WTC11 (cell line): ENCODE data around the gene PGAP6. TPM values are rescaled to one million over a fixed set of nuclear protein-coding genes. Genes with fewer than 3 reads are reported as not detected.

Experiments
- ARID4B ChIP-seq: sonication (generic); formaldehyde crosslinking; IDR thresholded peaks from 2 replicates; pipeline ENCODE4 v1.8.0; 2023; ENCODE audit warnings: missing genetic modification reagents, mild to moderate bottlenecking, borderline replicate concordance
- ATF1 ChIP-seq: sonication (generic); formaldehyde crosslinking; IDR thresholded peaks from 2 replicates; pipeline ENCODE4 v1.8.1; 2023; ENCODE audit warnings: mild to moderate bottlenecking, moderate library complexity, missing genetic modification reagents
- CREB1 ChIP-seq: sonication (generic); formaldehyde crosslinking; IDR thresholded peaks from 2 replicates; pipeline ENCODE4 v1.8.0; 2023; ENCODE audit warnings: mild to moderate bottlenecking, missing genetic modification reagents
- FOXK1 ChIP-seq: sonication (generic); formaldehyde crosslinking; IDR thresholded peaks from 2 replicates; pipeline ENCODE4 v1.8.0; 2022; ENCODE audit warnings: mild to moderate bottlenecking, moderate library complexity, missing genetic modification reagents
- GTF2I ChIP-seq: fragments of 250-450 bp; sonication (Bioruptor Pico); conservative IDR thresholded peaks from 2 replicates; pipeline ENCODE4 v1.4.0; 2021; ENCODE audit warnings: mild to moderate bottlenecking
- HMGA2 ChIP-seq: fragments of 250-450 bp; sonication (Bioruptor Pico); IDR thresholded peaks from 2 replicates; pipeline ENCODE4 v1.4.0; 2021; ENCODE audit warnings: mild to moderate bottlenecking, moderate library complexity
- JUN ChIP-seq: sonication (generic); formaldehyde crosslinking; IDR thresholded peaks from 2 replicates; pipeline ENCODE4 v1.8.0; 2023; ENCODE audit warnings: mild to moderate bottlenecking, missing genetic modification reagents
- KAT7 ChIP-seq: sonication (generic); formaldehyde crosslinking; IDR thresholded peaks from 2 replicates; pipeline ENCODE4 v1.8.1; 2023; ENCODE audit warnings: missing genetic modification reagents, mild to moderate bottlenecking, borderline replicate concordance
- MLX ChIP-seq: sonication (generic); formaldehyde crosslinking; IDR thresholded peaks from 2 replicates; pipeline ENCODE4 v1.8.1; 2023; ENCODE audit warnings: mild to moderate bottlenecking, missing genetic modification reagents, moderate library complexity
- MYBL2 ChIP-seq: sonication (generic); formaldehyde crosslinking; IDR thresholded peaks from 2 replicates; pipeline ENCODE4 v1.8.1; 2023; ENCODE audit warnings: mild to moderate bottlenecking, moderate library complexity, missing genetic modification reagents
- NFATC4 ChIP-seq: fragments of 250-450 bp; sonication (Bioruptor Pico); IDR thresholded peaks from 2 replicates; pipeline ENCODE4 v1.9.0; 2021; ENCODE audit warnings: mild to moderate bottlenecking
- NFE2L1 ChIP-seq: sonication (generic); formaldehyde crosslinking; IDR thresholded peaks from 2 replicates; pipeline ENCODE4 v1.8.1; 2023; ENCODE audit warnings: missing genetic modification reagents
- NFYB ChIP-seq: sonication (generic); formaldehyde crosslinking; conservative IDR thresholded peaks from 2 replicates; pipeline ENCODE4 v1.8.0; 2022; ENCODE audit warnings: low read depth, missing genetic modification reagents
- PRDM15 ChIP-seq: sonication (generic); formaldehyde crosslinking; IDR thresholded peaks from 2 replicates; pipeline ENCODE4 v1.8.0; 2022; ENCODE audit warnings: missing genetic modification reagents
- PREB ChIP-seq: sonication (generic); formaldehyde crosslinking; IDR thresholded peaks from 2 replicates; pipeline ENCODE4 v1.8.1; 2022; ENCODE audit warnings: mild to moderate bottlenecking, missing genetic modification reagents, moderate library complexity, borderline replicate concordance
- TCF7 ChIP-seq: sonication (generic); formaldehyde crosslinking; IDR thresholded peaks from 2 replicates; pipeline ENCODE4 v1.8.0; 2022; ENCODE audit warnings: mild to moderate bottlenecking, low read depth, missing genetic modification reagents, moderate library complexity
- TEAD1 ChIP-seq: sonication (generic); formaldehyde crosslinking; IDR thresholded peaks from 2 replicates; pipeline ENCODE4 v1.8.0; 2022; ENCODE audit warnings: mild to moderate bottlenecking, missing genetic modification reagents
- ZNF121 ChIP-seq: sonication (generic); formaldehyde crosslinking; IDR thresholded peaks from 2 replicates; pipeline ENCODE4 v1.8.0; 2023; ENCODE audit warnings: missing genetic modification reagents
- ZNF232 ChIP-seq: sonication (generic); formaldehyde crosslinking; IDR thresholded peaks from 2 replicates; pipeline ENCODE4 v1.8.0; 2022; ENCODE audit warnings: mild to moderate bottlenecking, missing genetic modification reagents
- ZNF671 ChIP-seq: fragments of 250-450 bp; sonication (Bioruptor Pico); IDR thresholded peaks from 2 replicates; pipeline ENCODE4 v1.8.0; 2021; ENCODE audit warnings: mild to moderate bottlenecking
- total RNA-seq: library from RNA; stranded (reverse); gene quantifications from 3 replicates; pipeline ENCODE4 v1.2.3, GENCODE V29; 2021
- TF ChIP-seq, protein P1 (sequence below): sonication (generic); formaldehyde crosslinking; IDR thresholded peaks from 2 replicates; pipeline ENCODE4 v1.8.1; 2023; ENCODE audit warnings: mild to moderate bottlenecking, moderate library complexity, missing genetic modification reagents
- TF ChIP-seq, protein P2 (sequence below): fragments of 250-450 bp; sonication (Bioruptor Pico); IDR thresholded peaks from 2 replicates; pipeline ENCODE4 v1.9.0; 2021; ENCODE audit warnings: moderate library complexity, mild to moderate bottlenecking, inconsistent platforms, borderline replicate concordance

The PGAP6 gene
- total RNA-seq, 1 experiment from 2014 or later: 108 TPM

DNA sequence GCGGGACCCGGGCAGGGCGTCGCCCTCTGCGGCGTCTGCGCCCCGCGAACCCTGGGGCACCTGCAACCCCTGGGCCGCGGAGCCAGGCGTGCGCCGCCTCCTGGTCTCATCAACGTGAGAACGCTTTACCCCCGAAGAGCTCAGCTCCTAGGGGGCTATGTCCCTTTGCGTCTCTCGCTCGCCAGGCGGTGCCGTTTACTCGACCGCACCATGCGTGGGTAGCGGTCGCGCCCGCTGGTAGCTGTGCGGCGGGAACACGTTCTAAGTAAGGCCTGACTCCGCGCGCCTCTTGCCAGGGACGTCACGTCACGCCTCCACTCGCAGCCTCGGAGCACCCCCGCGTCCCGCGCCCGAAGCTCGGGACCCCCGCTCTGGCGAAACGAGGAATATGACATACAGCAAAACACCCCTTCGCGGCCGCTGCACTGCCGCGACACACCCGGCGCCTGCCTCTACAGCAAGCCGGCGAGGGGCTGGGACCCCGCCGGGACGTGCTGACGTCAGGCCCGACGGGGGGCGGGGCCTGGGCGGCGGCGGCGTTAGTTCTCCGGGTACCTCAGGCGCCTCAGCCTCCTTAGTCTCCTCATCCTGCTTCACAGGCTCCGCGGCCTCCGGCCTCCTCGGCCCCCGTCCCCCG lies 43.4 kb upstream of the PGAP6 start, which contains the start of gene RAB11FIP3 (continued):
- TF ChIP-seq, protein P1, sequence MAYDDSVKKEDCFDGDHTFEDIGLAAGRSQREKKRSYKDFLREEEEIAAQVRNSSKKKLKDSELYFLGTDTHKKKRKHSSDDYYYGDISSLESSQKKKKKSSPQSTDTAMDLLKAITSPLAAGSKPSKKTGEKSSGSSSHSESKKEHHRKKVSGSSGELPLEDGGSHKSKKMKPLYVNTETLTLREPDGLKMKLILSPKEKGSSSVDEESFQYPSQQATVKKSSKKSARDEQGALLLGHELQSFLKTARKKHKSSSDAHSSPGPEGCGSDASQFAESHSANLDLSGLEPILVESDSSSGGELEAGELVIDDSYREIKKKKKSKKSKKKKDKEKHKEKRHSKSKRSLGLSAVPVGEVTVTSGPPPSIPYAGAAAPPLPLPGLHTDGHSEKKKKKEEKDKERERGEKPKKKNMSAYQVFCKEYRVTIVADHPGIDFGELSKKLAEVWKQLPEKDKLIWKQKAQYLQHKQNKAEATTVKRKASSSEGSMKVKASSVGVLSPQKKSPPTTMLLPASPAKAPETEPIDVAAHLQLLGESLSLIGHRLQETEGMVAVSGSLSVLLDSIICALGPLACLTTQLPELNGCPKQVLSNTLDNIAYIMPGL (CRISPR knock-in tag): peak; percentile 68
- TF ChIP-seq ZNF232 (CRISPR knock-in tag): peak; percentile 69
- 0 out of 2 replicates have a peak, but pooled peaks have one; percentile 58 for TF ChIP-seq JUN
- 0 out of 2 replicates have a peak, but pooled peaks have one; percentile 16 for TF ChIP-seq PREB (CRISPR knock-in tag)
- 0 out of 2 replicates have a peak, but pooled peaks have one; percentile 53 for TF ChIP-seq TEAD1 (CRISPR knock-in tag)
- TF ChIP-seq PRDM15 (CRISPR knock-in tag): no peak
- 0 out of 2 replicates have a peak, but pooled peaks have one; percentile 17 for TF ChIP-seq ZNF121 (CRISPR knock-in tag)
- TF ChIP-seq KAT7 (CRISPR knock-in tag): no peak
- TF ChIP-seq, protein P2, sequence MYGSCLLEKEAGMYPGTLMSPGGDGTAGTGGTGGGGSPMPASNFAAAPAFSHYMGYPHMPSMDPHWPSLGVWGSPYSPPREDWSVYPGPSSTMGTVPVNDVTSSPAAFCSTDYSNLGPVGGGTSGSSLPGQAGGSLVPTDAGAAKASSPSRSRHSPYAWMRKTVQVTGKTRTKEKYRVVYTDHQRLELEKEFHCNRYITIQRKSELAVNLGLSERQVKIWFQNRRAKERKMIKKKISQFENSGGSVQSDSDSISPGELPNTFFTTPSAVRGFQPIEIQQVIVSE: no peak
- TF ChIP-seq NFATC4 (CRISPR knock-in tag): no peak
- TF ChIP-seq NFE2L1: no peak
- TF ChIP-seq ZNF671: no peak
- TF ChIP-seq CREB1 (CRISPR knock-in tag): 0 out of 2 replicates have a peak, but pooled peaks have one; percentile 38
- no peak for TF ChIP-seq HMGA2 (CRISPR knock-in tag)
- 0 out of 2 replicates have a peak, but pooled peaks have one; percentile 16 for TF ChIP-seq NFYB (CRISPR knock-in tag)
- TF ChIP-seq TCF7 (CRISPR knock-in tag): 0 out of 2 replicates have a peak, but pooled peaks have one; percentile 32
- TF ChIP-seq MLX (CRISPR knock-in tag): no peak
- TF ChIP-seq FOXK1 (CRISPR knock-in tag): 0 out of 2 replicates have a peak, but pooled peaks have one; percentile 54
- peak; percentile 67; the same call in 1 of the 2 replicates for TF ChIP-seq ARID4B (CRISPR knock-in tag)
- no peak for TF ChIP-seq MYBL2 (CRISPR knock-in tag)
- TF ChIP-seq ATF1 (CRISPR knock-in tag): 0 out of 2 replicates have a peak, but pooled peaks have one; percentile 18
- TF ChIP-seq GTF2I (CRISPR knock-in tag): no peak
